HepG2 (cell line): ENCODE data around the gene CACNA2D1. TPM values are rescaled to one million over a fixed set of nuclear protein-coding genes. Genes with fewer than 3 reads are reported as not detected.

Experiments
- ATAC-seq: fragments of 200-7000 bp; cut with Tn5 transposase; 3 replicates; pipeline ENCODE4 v1.9.1; 2020; ENCODE audit warnings: mild to moderate bottlenecking, moderate library complexity
- BruUV-seq: library from RNA; stranded (reverse); fragments of 400-500 nt; replicated peaks from 2 replicates; lab custom pipeline; 2021; lab: Mats Ljungman, UMichigan
- CTCF ChIA-PET: fragments of 300-600 bp; formaldehyde crosslinking; extraction: SDS; loops from one replicate; lab custom pipeline; 2021; ENCODE audit warnings: low total read pairs, inconsistent platforms, low intra/inter-chr PET ratio; lab: Yijun Ruan, JAX
- POLR2A ChIA-PET: fragments of 350-600 bp; sonication (Branson Sonifier 250); formaldehyde crosslinking; loops from one replicate; lab custom pipeline; 2020; ENCODE audit warnings: antibody characterized with exemption, inconsistent platforms; lab: Yijun Ruan, JAX
- DNase-seq: peaks from one replicate; pipeline ENCODE4 v3.0.0-alpha.2; 2015; ENCODE audit warnings: low spot score
- FAIRE-seq: peaks from 3 replicates; lab custom pipeline; 2011; peaks lifted over from hg19 to GRCh38; lab: Jason Lieb, UNC
- H2AFZ ChIP-seq: one replicate; pipeline ENCODE4 v1.6.1; 2011; ENCODE audit warnings: low read length, inconsistent platforms
- H3K27ac ChIP-seq: fragments of 300-600 bp; 3 replicates; pipeline ENCODE4 v1.8.0; 2011; ENCODE audit warnings: mixed run types, mild to moderate bottlenecking, mixed read lengths, low read length, inconsistent platforms; ENCODE audit not compliant: insufficient read depth; ENCODE audit errors: extremely low read length
- H3K27me3 ChIP-seq, 2 experiments: fragments of 200-600 bp in 1 of 2; 2 replicates in 1 of 2; 3 replicates in 1 of 2; pipeline versions ENCODE4 v1.6.0 to v1.8.0; 2011; ENCODE audit warnings: low read length in 2 of 2, mild to moderate bottlenecking in 2 of 2, moderate library complexity in 2 of 2, inconsistent platforms in 1 of 2; ENCODE audit not compliant: insufficient read depth in 2 of 2, control insufficient read depth in 1 of 2
- H3K36me3 ChIP-seq, 2 experiments: fragments of 200-600 bp in 1 of 2; replicated peaks in 1 of 2; 2 replicates in 1 of 2; 3 replicates in 1 of 2; pipeline versions ENCODE4 v1.5.1 to v1.8.0; 2011; ENCODE audit warnings: low read length in 2 of 2, inconsistent platforms in 1 of 2; ENCODE audit not compliant: insufficient read depth in 2 of 2, control insufficient read depth in 1 of 2
- H3K4me1 ChIP-seq: 2 replicates; pipeline ENCODE4 v1.5.1; 2012; ENCODE audit warnings: low read length, inconsistent platforms; ENCODE audit not compliant: insufficient read depth
- H3K4me2 ChIP-seq: 2 replicates; pipeline ENCODE4 v1.6.0; 2011; ENCODE audit warnings: low read depth, low read length, inconsistent platforms
- H3K4me3 ChIP-seq, 3 experiments: fragments of 200-600 bp in 1 of 3; sonication (generic), shearing (Covaris generic) in 1 of 3; replicated peaks in 1 of 3; 2 replicates each; pipeline ENCODE4 v1.5.1; 2011 to 2016; ENCODE audit warnings: low read length in 3 of 3, inconsistent platforms in 2 of 3, low read depth in 2 of 3, mild to moderate bottlenecking in 2 of 3, control low read depth in 1 of 3, mixed read lengths in 1 of 3; ENCODE audit not compliant: insufficient read depth in 1 of 3
- H3K79me2 ChIP-seq: one replicate; pipeline ENCODE4 v1.6.1; 2011; ENCODE audit warnings: low read length, inconsistent platforms; ENCODE audit not compliant: insufficient read depth
- H3K9ac ChIP-seq: 2 replicates; pipeline ENCODE4 v1.6.0; 2011; ENCODE audit warnings: mild to moderate bottlenecking, low read depth, low read length, inconsistent platforms; ENCODE audit not compliant: insufficient read depth
- H3K9me3 ChIP-seq: 2 replicates; pipeline ENCODE4 v1.5.1; 2012; ENCODE audit warnings: mild to moderate bottlenecking, low read length
- H4K20me1 ChIP-seq: 2 replicates; pipeline ENCODE4 v1.6.0; 2011; ENCODE audit warnings: inconsistent platforms, mild to moderate bottlenecking, low read length, moderate library complexity; ENCODE audit not compliant: insufficient read depth
- ATRX ChIP-seq: sonication (generic); formaldehyde crosslinking; IDR thresholded peaks from 2 replicates; pipeline ENCODE4 v1.4.0; 2020; ENCODE audit warnings: missing genetic modification reagents, borderline replicate concordance
- NCOA5 ChIP-seq: sonication (generic); formaldehyde crosslinking; IDR thresholded peaks from 2 replicates; pipeline ENCODE4 v1.4.0; 2020; ENCODE audit warnings: missing genetic modification reagents
- STAG1 ChIP-seq: sonication (generic); formaldehyde crosslinking; IDR thresholded peaks from 2 replicates; pipeline ENCODE4 v1.4.0; 2020; ENCODE audit warnings: missing genetic modification reagents
- UBTF ChIP-seq: sonication (generic); formaldehyde crosslinking; IDR thresholded peaks from 2 replicates; pipeline ENCODE4 v1.4.0; 2020; ENCODE audit warnings: mild to moderate bottlenecking, missing genetic modification reagents
- ZNF263 ChIP-seq: sonication (generic); formaldehyde crosslinking; IDR thresholded peaks from 2 replicates; pipeline ENCODE4 v1.4.0; 2020; ENCODE audit warnings: missing genetic modification reagents
- ZNF317 ChIP-seq: sonication (generic); formaldehyde crosslinking; IDR thresholded peaks from 2 replicates; pipeline ENCODE4 v1.5.0; 2020; ENCODE audit warnings: mild to moderate bottlenecking, missing genetic modification reagents
- ZNF33A ChIP-seq: sonication (generic); formaldehyde crosslinking; IDR thresholded peaks from 2 replicates; pipeline ENCODE4 v1.5.1; 2020; ENCODE audit warnings: missing genetic modification reagents, mild to moderate bottlenecking, moderate library complexity, borderline replicate concordance
- ZNF460 ChIP-seq: sonication (generic); formaldehyde crosslinking; IDR thresholded peaks from 2 replicates; pipeline ENCODE4 v1.5.1; 2020; ENCODE audit warnings: missing genetic modification reagents, mild to moderate bottlenecking, borderline replicate concordance
- WGBS: methylation state at CpG from one replicate; pipeline ENCODE4 v1.1.6; 2017; ENCODE audit warnings: low lambda C conversion rate; 5-methylcytosine and 5-hydroxymethylcytosine counted together
- in situ Hi-C: cut with HindIII; loops from 2 replicates; pipeline ENCODE4 v1.10.0; 2017; ENCODE audit warnings: low pct_unique_long_range_greater_than_20kb; ENCODE audit not compliant: extremely low pct_ligation_motif_present
- intact Hi-C: fragments of 100-400 bp; cut with micrococcal nuclease; formaldehyde crosslinking; loops from one replicate; pipeline ENCODE4 v1.10.0; 2022; ENCODE audit not compliant: unreplicated experiment
- polyA plus RNA-seq, 8 experiments: library from polyadenylated mRNA; depleted of rRNA in 3 of 8; stranded (reverse) in 7 of 8; unstranded in 1 of 8; fragments of >200 nt; fragmentation: Illumina TruSeq in 4 of 8; extraction: Trizol in 4 of 8; gene quantifications; 2 replicates each; pipeline versions ENCODE4 v1.2.1 to v1.2.3, GENCODE V29; 2011 to 2016; ENCODE audit warnings: low read depth in 4 of 8, missing spikeins in 1 of 8, mixed read lengths in 1 of 8; ENCODE audit not compliant: insufficient read depth in 1 of 8
- total RNA-seq, 5 experiments: library from RNA; depleted of rRNA; stranded (reverse); fragments of >200 nt; fragmentation: Illumina TruSeq; extraction: Trizol; gene quantifications; 2 replicates each; pipeline ENCODE4 v1.2.3, GENCODE V29; 2016; ENCODE audit warnings: low read depth in 1 of 5
- TF ChIP-seq, protein P1 (sequence below): IDR thresholded peaks from 2 replicates; pipeline ENCODE4 v1.6.1; 2016; ENCODE audit warnings: low read depth
- TF ChIP-seq, protein P2 (sequence below): sonication (generic); formaldehyde crosslinking; IDR thresholded peaks from 2 replicates; pipeline ENCODE4 v1.5.0; 2020; ENCODE audit warnings: mild to moderate bottlenecking, missing genetic modification reagents

CACNA2D1 gene
- total and polyA plus RNA-seq, 2 of the 13 experiments (the other 11 are each of a cell fraction or from before 2014, with no cell fraction given): not detected

DNA sequence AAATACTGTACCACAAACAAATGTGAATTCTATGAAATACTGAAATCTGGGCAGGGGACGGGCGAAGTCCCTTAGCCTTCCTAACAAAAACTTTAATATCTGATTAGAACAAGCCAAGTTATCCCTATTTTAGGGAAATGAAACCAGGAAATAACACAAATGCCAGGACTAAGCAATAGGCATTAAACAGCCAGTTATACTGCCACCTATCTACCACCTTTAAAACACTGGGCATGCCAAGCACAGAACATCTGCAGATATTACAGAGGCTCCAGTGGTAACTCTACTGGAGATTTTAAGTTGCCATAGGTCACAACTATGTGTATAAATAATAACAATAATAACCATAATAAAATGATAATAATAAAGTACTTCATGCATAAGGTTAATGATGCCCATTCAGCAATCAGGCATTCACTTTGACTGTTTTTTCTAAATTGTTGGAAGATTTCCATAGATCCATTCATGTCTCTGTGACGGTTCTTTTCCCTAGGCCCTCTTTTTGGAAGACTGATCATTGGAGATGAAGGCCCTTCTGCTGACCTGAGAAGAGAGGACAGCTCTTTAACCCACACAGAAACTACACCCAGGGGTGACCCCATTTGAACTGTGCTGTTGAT is 195.7 kb downstream of the CACNA2D1 start:
- Histone ChIP-seq H2AFZ (no peak overlapping the region), H3K4me3 (no peak overlapping the region), H3K79me2 (no peaks in the 10 kb centered on the region), H4K20me1 (no peaks in the 10 kb centered on the region), H3K9me3 (no peaks in the 10 kb centered on the region), H3K4me1 (no peaks in the 10 kb centered on the region), H3K4me2 (no peak overlapping the region), H3K36me3 (no peaks in the 10 kb centered on the region), H3K9ac (no peak overlapping the region), H3K27ac (no peak overlapping the region), H3K27me3 (no peaks in the 10 kb centered on the region)
- TF ChIP-seq UBTF (CRISPR knock-in tag) (no peak), NCOA5 (CRISPR knock-in tag) (no peak), ZNF317 (no peak), ZNF460 (CRISPR knock-in tag) (no peak), ATRX (no peak), ZNF263 (CRISPR knock-in tag) (no peak), ZNF33A (CRISPR knock-in tag) (no peak), STAG1 (CRISPR knock-in tag) (no peak)
- TF ChIP-seq, protein P1, sequence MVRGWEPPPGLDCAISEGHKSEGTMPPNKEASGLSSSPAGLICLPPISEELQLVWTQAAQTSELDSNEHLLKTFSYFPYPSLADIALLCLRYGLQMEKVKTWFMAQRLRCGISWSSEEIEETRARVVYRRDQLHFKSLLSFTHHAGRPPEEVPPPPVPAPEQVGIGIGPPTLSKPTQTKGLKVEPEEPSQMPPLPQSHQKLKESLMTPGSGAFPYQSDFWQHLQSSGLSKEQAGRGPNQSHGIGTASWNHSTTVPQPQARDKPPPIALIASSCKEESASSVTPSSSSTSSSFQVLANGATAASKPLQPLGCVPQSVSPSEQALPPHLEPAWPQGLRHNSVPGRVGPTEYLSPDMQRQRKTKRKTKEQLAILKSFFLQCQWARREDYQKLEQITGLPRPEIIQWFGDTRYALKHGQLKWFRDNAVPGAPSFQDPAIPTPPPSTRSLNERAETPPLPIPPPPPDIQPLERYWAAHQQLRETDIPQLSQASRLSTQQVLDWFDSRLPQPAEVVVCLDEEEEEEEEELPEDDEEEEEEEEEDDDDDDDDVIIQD (CRISPR knock-in tag): no peak
- TF ChIP-seq, protein P2, sequence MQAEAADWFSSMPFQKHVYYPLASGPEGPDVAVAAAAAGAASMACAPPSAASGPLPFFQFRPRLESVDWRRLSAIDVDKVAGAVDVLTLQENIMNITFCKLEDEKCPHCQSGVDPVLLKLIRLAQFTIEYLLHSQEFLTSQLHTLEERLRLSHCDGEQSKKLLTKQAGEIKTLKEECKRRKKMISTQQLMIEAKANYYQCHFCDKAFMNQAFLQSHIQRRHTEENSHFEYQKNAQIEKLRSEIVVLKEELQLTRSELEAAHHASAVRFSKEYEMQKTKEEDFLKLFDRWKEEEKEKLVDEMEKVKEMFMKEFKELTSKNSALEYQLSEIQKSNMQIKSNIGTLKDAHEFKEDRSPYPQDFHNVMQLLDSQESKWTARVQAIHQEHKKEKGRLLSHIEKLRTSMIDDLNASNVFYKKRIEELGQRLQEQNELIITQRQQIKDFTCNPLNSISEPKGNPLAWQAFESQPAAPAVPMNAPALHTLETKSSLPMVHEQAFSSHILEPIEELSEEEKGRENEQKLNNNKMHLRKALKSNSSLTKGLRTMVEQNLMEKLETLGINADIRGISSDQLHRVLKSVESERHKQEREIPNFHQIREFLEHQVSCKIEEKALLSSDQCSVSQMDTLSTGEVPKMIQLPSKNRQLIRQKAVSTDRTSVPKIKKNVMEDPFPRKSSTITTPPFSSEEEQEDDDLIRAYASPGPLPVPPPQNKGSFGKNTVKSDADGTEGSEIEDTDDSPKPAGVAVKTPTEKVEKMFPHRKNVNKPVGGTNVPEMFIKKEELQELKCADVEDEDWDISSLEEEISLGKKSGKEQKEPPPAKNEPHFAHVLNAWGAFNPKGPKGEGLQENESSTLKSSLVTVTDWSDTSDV (CRISPR knock-in tag): no peak
- in situ Hi-C loops: no loop called here
- BruUV-seq: no TSS peak
- ATAC-seq (peak; percentile 62; the same call in 2 of the 3 replicates), FAIRE-seq (no peak), DNase-seq (no peak)
- 11% methylated on average over 3 of the region's 3 CpGs for WGBS
- POLR2A ChIA-PET: no interaction called here
- CTCF ChIA-PET: no interaction called here
- intact Hi-C loops: no loop called here
